Mucosa of descending colon (tissue), 3 donors: ENCODE results near the gene SPEM3. TPM values are rescaled to one million over a fixed set of nuclear protein-coding genes. Genes with fewer than 3 reads are reported as not detected.
A peak's percentile ranks its signal among the peaks of the same experiment; 100 is the strongest.

Experiments used
- ATAC-seq: fragments of 200-7000 bp; cut with Tn5 transposase; one replicate; pipeline ENCODE4 v1.9.1; 2020; ENCODE audit warnings: mild to moderate bottlenecking, moderate library complexity
- DNase-seq, 3 donors: peaks; one replicate each; pipeline ENCODE4 v3.0.0-alpha.2; 2020
- H3K36me3 ChIP-seq: fragments of 200-600 bp; one replicate; pipeline ENCODE4 v1.8.0; 2021; ENCODE audit warnings: low read depth, mild to moderate bottlenecking
- H3K4me1 ChIP-seq: fragments of 200-600 bp; one replicate; pipeline ENCODE4 v1.8.0; 2021; ENCODE audit warnings: low read depth, mild to moderate bottlenecking
- H3K4me3 ChIP-seq: fragments of 200-600 bp; one replicate; pipeline ENCODE4 v1.8.0; 2021; ENCODE audit warnings: mild to moderate bottlenecking
- H3K9me3 ChIP-seq: fragments of 200-600 bp; one replicate; pipeline ENCODE4 v1.8.0; 2021; ENCODE audit warnings: mild to moderate bottlenecking
- intact Hi-C, 2 donors: fragments of 100-400 bp; cut with DNase I in 1 of 2; cut with micrococcal nuclease in 1 of 2; formaldehyde crosslinking; loops; one replicate each; pipeline versions ENCODE4 v1.11.0 to v1.11.1; 2022; cut with DNase I, micrococcal nuclease
- long read RNA-seq, 2 donors: library from polyadenylated mRNA; unstranded; transcript quantifications; one replicate each; pipeline ENCODE4 v2.0.0, GENCODE V29; 2019 to 2021
- total RNA-seq, 3 donors: library from RNA; stranded (reverse); fragmentation: NEBNext Ultra II Directional in 2 of 3; extraction: Animal tissue kit (Norgen Biotek cat#: 25700) in 2 of 3; gene quantifications; one replicate each; pipeline versions ENCODE4 v1.2.1 to v1.2.4, GENCODE V29; 2021 to 2023
- TF ChIP-seq, protein P1 (sequence below): fragments of 200-600 bp; IDR thresholded peaks from one replicate; pipeline ENCODE4 v1.8.0; 2022; ENCODE audit warnings: antibody characterized with exemption, mild to moderate bottlenecking
- donor health status: DM: no; HTN: no; CAD: no; lungs with moderate emphysema.
- donor health status: DM: no; HTN: no; CAD: no.
- donor health status: DM: no; HTN: yes; CAD: no.

The SPEM3 gene
- not detected for total RNA-seq
- long read RNA-seq, donor 1 = 0 reads
- long read RNA-seq, donor 2 = 0 reads

DNA sequence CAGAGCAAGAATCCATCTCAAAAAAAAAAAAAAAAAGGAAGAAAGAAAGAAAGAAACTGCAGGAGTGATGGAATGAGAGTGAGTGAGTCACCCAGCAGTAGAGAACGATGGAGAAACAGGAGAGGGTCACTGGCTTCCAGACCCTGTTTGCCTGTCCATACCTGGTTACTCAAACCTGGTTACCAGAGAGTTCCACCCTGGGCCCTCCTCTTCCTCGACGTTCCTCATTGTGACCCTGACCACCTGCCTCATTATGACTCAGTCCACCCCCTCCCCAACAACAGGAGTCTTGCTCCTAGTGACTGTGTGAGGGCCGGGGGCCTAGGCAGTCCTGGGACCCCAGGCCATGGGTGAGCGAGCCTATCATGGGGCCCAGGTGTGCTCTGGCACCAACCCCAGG is at the start of gene SPEM3:
SPEM3 (plus strand) TSS at position 301 of the 400 bp plus-strand sequence; CDS start at position 347, 46 bp downstream.
- no peak for ATAC-seq
- TF ChIP-seq, protein P1, sequence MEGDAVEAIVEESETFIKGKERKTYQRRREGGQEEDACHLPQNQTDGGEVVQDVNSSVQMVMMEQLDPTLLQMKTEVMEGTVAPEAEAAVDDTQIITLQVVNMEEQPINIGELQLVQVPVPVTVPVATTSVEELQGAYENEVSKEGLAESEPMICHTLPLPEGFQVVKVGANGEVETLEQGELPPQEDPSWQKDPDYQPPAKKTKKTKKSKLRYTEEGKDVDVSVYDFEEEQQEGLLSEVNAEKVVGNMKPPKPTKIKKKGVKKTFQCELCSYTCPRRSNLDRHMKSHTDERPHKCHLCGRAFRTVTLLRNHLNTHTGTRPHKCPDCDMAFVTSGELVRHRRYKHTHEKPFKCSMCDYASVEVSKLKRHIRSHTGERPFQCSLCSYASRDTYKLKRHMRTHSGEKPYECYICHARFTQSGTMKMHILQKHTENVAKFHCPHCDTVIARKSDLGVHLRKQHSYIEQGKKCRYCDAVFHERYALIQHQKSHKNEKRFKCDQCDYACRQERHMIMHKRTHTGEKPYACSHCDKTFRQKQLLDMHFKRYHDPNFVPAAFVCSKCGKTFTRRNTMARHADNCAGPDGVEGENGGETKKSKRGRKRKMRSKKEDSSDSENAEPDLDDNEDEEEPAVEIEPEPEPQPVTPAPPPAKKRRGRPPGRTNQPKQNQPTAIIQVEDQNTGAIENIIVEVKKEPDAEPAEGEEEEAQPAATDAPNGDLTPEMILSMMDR = no peak

DNA sequence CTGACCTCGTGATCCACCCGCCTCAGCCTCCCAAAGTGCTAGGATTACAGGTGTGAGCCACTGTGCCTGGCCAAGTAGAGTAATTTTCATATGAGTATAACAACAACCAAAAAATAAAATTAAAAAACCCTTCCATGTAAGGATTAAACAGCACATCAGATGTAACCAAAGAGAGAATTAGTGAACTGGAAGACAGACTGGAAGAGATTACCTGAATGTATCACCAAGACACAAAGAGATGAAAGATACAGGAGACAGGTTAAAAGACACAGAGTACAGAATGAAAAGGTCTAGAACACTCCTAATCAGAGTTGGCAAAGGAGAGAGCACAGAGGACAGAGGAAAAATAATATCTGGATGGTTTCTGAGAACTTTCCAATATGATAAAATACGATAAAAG is 49.5 kb upstream of the SPEM3 start:
- ATAC-seq (no peak), DNase-seq (no peak)
- H3K4me1 ChIP-seq = peaks cover 7% of the 10 kb centered on the region
- intact Hi-C loops = no loop called here
- H3K36me3 ChIP-seq = no peaks in the 10 kb centered on the region
- H3K4me3 ChIP-seq = no peak overlapping the region
- H3K9me3 ChIP-seq = no peaks in the 10 kb centered on the region
- TF ChIP-seq, protein P1 = no peak

More for the DNA sequence above, at the start of gene SPEM3:
- no peaks in the 10 kb centered on the region for H3K9me3 ChIP-seq
- H3K4me1 ChIP-seq = no peaks in the 10 kb centered on the region
- no peak for DNase-seq
- intact Hi-C loops = no loop called here
- no peak within 1 kb of the TSS for H3K4me3 ChIP-seq
- no peaks in the 10 kb centered on the region for H3K36me3 ChIP-seq

DNA sequence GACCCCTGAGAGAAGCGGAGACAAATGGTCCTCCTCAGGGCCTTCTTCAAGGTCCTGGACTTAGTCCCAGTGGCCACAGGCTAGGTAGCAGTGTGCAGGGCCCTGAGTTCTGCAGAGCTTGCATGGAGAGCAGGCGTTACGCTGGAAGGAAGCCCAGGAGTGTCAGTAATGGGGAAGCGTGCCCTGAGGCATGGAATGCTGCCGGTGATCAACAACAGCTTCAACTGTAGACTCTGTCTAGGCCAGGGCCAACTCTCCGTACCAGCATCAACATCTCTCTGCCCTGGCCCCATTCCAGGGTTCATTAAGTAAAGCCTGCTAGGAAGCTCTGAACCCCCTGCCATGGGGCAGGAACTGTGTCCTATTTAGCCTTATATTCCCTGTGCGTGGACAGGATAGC is 48.3 kb upstream of the SPEM3 start:
- TF ChIP-seq, protein P1 = no peak
- DNase-seq (peak in 2 of 3 donors; percentile 54 to 64), ATAC-seq (peak; percentile 32)
- intact Hi-C loops = no loop called here
- H3K9me3 ChIP-seq = no peaks in the 10 kb centered on the region
- H3K4me3 ChIP-seq = no peak overlapping the region
- H3K4me1 ChIP-seq = peaks cover 7% of the 10 kb centered on the region
- no peaks in the 10 kb centered on the region for H3K36me3 ChIP-seq

DNA sequence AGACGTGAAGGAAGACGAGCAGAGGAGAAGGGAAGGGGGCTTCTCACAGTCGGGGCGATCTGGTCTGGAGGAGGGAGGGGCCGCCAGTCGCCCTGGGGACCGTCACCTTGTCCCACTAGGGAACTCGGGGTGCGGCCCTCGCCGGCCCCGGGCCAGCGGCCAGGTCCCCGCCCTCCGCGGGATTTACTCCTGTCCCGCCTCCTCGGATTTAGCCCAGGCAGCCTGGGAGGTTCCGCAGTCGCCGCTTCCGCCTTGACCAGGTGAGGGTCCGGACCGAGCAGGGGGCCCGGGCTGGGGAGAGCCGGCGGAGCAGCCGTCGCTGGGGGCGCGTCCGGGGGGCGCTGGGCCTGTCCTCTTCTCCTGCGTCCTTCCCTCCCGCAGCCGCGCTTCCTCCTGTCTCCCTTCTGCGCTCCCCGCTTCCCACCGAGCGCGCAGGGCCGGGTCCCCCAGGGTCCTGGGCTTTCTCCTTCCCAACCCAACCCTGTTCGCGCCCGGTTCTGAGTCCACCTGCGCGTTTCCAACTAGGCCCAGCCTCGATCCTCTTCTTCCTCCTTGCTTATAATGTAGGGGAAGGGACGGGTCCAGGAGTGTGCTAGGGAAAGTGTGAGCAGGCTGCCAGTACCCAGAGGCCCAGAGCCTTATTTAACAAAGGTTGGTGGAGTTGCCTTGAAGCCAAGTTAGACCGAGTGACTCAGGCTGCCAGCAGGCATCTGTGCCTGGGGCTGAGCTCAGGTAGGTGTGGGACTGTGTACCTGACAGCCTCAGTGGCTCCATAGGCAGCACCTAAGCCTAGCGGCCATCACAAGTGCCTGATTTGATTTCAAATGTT is 47.6 kb upstream of the SPEM3 start, which contains the start of gene TNK1:
TNK1 (plus strand) TSS at position 235 of the 829 bp plus-strand sequence. CDS start 1,838 bp downstream, outside the sequence.
- peak; percentile 87 to 89 (median 87) for DNase-seq
- H3K36me3 ChIP-seq = no peaks in the 10 kb centered on the region
- peak within 1 kb of the TSS; percentile 44 for H3K4me3 ChIP-seq
- peaks cover 7% of the 10 kb centered on the region for H3K4me1 ChIP-seq
- peak; percentile 90 for ATAC-seq
- intact Hi-C loops = no loop called here
- H3K9me3 ChIP-seq = no peaks in the 10 kb centered on the region
- TF ChIP-seq, protein P1 = no peak

DNA sequence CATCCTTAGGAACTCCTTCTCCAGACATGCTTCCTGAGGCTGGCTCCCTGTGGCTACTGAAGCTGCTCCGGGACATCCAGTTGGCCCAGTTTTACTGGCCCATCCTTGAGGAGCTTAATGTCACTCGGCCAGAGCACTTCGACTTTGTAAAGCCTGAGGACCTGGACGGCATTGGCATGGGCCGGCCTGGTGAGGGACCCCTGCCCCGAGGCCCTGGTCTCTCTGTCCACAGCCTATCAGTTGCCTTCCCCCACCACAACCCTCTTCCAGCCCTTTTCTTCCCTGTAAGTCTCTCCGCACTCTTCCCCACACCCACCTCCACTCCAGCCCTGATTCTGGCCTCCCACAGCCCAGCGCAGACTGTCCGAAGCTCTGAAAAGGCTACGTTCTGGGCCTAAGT is 45.8 kb upstream of the SPEM3 start:
- no peak overlapping the region for H3K4me3 ChIP-seq
- no peaks in the 10 kb centered on the region for H3K9me3 ChIP-seq
- ATAC-seq = no peak
- TF ChIP-seq, protein P1 = no peak
- H3K4me1 ChIP-seq = peaks cover 7% of the 10 kb centered on the region
- H3K36me3 ChIP-seq = no peaks in the 10 kb centered on the region
- intact Hi-C loops = no loop called here
- DNase-seq = no peak
